ENCODE data around the gene HOXA7.

DNA sequence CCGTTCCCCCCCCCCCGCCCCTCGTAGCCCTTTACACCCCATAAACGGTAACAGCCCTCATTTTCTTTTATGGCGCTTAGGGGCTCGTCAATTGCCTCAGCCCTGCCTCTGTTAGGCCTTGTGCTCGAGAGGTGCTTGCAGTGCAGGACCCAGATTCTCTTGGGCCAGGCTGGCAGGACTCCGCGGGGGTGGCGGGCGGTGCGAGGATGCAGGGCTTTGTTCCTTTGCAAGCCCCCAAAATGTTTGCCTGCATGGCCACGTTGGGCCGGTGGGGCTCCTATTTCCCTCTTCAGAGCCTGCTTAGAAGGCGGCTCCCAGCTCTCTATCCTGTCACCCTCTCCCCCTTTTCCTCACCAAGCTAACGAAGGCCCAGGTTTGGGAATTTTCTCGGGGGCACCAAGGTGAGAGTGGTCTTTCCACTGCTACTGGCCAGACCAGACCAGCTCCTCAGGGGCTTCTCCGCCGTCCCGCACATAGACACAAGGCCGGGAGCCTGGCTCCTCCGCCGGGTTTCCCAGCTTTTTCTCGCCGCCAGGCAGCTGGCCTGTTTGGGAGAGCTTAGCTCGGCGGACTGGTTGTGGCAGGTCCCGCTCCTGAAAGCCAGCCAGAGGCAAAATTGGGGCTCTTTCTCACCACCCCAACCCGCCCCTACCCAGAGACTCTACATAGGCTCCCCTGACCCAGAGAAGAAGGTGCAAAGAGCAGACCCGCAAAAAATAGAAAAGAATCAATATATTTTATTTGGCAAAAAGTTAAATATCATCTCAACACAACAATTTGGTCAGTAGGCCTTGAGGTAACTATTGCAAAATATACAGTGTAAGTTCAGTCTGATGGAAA is 5.5 kb upstream of the HOXA7 start:
- TF ChIP-seq ZNF114 (CRISPR knock-in tag; IDR thresholded peaks at IDR 0.05) (no peak), EZH2phosphoT487 (IDR thresholded peaks at IDR 0.05; ENCODE audit: unreplicated experiment) (peak; percentile 73), CTCF (conservative IDR thresholded peaks at IDR 0.05; ENCODE audit: low read depth in 2 of 2) (no peak), REST (IDR thresholded peaks at IDR 0.05; ENCODE audit: unreplicated experiment) (no peak)

All from GM23338 (cell line).